Epithelial cell of esophagus (primary cell): ENCODE results near the gene UCP2.
"Not testable (repeated sequence)": the region's sequence is repeated elsewhere in the genome, so short reads cannot be mapped to it uniquely, and the experiment has no call there.

Experiments used
- DNase-seq: peaks from one replicate; pipeline ENCODE4 v3.0.0; 2010; ENCODE audit warnings: low read depth
- H3K4me3 ChIP-seq: 2 replicates; pipeline ENCODE4 v1.5.1; 2011; ENCODE audit warnings: mild to moderate bottlenecking, low read length, control low read depth
- CTCF ChIP-seq: IDR thresholded peaks from 2 replicates; pipeline ENCODE4 v1.5.1; 2011; ENCODE audit warnings: low read depth, mild to moderate bottlenecking, low read length, control low read depth, inconsistent platforms; ENCODE audit not compliant: insufficient read depth; ENCODE audit errors: missing control alignments

UCP2 gene

GRCh38 chr11:73939096-73939495 is 43.5 kb downstream of the UCP2 start:
- DNase-seq: peak; percentile 35
- H3K4me3 ChIP-seq: no peak overlapping the region
- no peak for TF ChIP-seq CTCF

GRCh38 chr11:73936047-73936446 is 46.6 kb downstream of the UCP2 start:
- not testable (repeated sequence) for DNase-seq, H3K4me3 ChIP-seq

GRCh38 chr11:73932781-73933180 is 49.9 kb downstream of the UCP2 start:
- no peak for DNase-seq
- H3K4me3 ChIP-seq: no peak overlapping the region
- no peak for TF ChIP-seq CTCF

- no peak for DNase-seq
- no peak overlapping the region for H3K4me3 ChIP-seq
- no peak for TF ChIP-seq CTCF
Measured at GRCh38 chr11:73931951-73932350, 50.7 kb downstream of the UCP2 start.

- TF ChIP-seq CTCF: peak; percentile 54
- DNase-seq: peak; percentile 79
- no peak overlapping the region for H3K4me3 ChIP-seq
Measured at GRCh38 chr11:73931039-73931645, 51.5 kb downstream of the UCP2 start.

GRCh38 chr11:73929388-73929787 is 53.3 kb downstream of the UCP2 start:
- no peak for DNase-seq
- TF ChIP-seq CTCF: no peak

More at GRCh38 chr11:73929388-73929787, 53.3 kb downstream of the UCP2 start:
- H3K4me3 ChIP-seq: no peak overlapping the region
